Activated CD8-positive, alpha-beta memory T cell treated with anti-CD3 and anti-CD28 coated beads, Interleukin-2, amount 50 U/mL, for 24 hours (primary cell): ENCODE measurements around the gene TDRD9.

ENCODE experiments used
- DNase-seq: peaks from one replicate; pipeline ENCODE4 v3.0.0-alpha.2; 2020; ENCODE audit errors: extremely low read depth

The TDRD9 gene

GRCh38 chr14:103890821-103891666, 37.2 kb upstream of the TDRD9 start:
- no peak for DNase-seq

GRCh38 chr14:103891667-103892215, 36.5 kb upstream of the TDRD9 start:
- no peak for DNase-seq

- no peak for DNase-seq
Measured at GRCh38 chr14:103892247-103892646, 36.0 kb upstream of the TDRD9 start.

- DNase-seq = no peak
Measured at GRCh38 chr14:103894034-103894722, 34.1 kb upstream of the TDRD9 start.

- DNase-seq = no peak
Measured at GRCh38 chr14:103894723-103895059, 33.6 kb upstream of the TDRD9 start.

- no peak for DNase-seq
Measured at GRCh38 chr14:103896578-103896977, 31.7 kb upstream of the TDRD9 start.

- DNase-seq = no peak
Measured at GRCh38 chr14:103897075-103897947, 30.9 kb upstream of the TDRD9 start.

GRCh38 chr14:103898204-103898603, 30.1 kb upstream of the TDRD9 start:
- no peak for DNase-seq

- DNase-seq = no peak
Measured at GRCh38 chr14:103898711-103899110, 29.5 kb upstream of the TDRD9 start.

- no peak for DNase-seq
Measured at GRCh38 chr14:103899316-103899715, 28.9 kb upstream of the TDRD9 start.

- no peak for DNase-seq
Measured at GRCh38 chr14:103899833-103900232, 28.4 kb upstream of the TDRD9 start.

GRCh38 chr14:103904493-103905107, 23.7 kb upstream of the TDRD9 start:
- DNase-seq = no peak

- no peak for DNase-seq
Measured at GRCh38 chr14:103905842-103906456, 22.3 kb upstream of the TDRD9 start.

- no peak for DNase-seq
Measured at GRCh38 chr14:103908580-103908979, 19.7 kb upstream of the TDRD9 start.

GRCh38 chr14:103909531-103910261, 18.6 kb upstream of the TDRD9 start:
- no peak for DNase-seq

GRCh38 chr14:103910262-103910935, 17.9 kb upstream of the TDRD9 start:
- DNase-seq = peak; percentile 44

GRCh38 chr14:103910984-103911383, 17.3 kb upstream of the TDRD9 start:
- DNase-seq = no peak

GRCh38 chr14:103915616-103916015, 12.6 kb upstream of the TDRD9 start:
- no peak for DNase-seq

- DNase-seq = no peak
Measured at GRCh38 chr14:103916636-103917262, 11.5 kb upstream of the TDRD9 start.
